ENCODE measurements around the gene NKIRAS1.
A peak's percentile ranks its signal among the peaks of the same experiment; 100 is the strongest.

The NKIRAS1 gene

DNA sequence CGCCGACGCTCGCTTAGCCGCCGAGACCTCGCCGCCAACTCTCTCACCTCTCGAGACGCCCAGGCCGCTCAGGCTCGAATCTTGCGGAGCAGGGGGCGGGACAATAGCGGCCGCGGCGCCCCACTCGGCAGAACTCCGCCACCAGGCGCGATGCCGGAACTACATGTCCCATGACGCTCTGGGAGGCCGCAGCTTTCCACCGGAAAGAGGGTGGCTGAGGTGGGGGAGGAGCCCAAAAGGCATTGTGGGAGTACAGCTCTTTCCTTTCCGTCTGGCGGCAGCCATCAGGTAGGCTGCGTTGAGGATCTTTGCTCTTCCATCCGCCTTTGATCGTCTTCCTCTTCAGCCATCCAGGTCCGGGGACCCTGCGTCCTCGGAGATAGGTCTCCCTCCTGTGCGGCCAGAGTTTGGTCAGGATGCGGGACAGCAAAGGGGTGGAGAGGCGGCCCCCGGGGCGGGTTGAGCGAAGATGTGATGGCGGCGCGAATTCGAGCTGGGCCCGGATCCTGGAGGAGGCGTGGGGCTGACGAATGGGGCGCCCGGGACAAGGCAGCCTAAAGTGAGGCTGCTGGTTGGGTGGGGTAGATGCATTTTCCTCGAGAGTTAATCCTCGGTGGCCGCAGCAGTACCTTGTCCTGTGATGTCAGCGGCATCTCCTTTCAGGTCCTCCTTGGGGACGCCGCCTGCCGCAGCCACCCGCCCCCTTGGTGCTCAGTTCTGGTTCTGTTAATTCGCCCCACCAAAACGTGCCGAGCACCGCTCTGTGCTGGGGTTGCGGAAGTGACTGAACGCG lies at the start of gene NKIRAS1, which contains the start of gene RPL15:
TSS of gene NKIRAS1 (minus strand) at position 105 of the 793 bp plus-strand sequence. CDS start 6,086 bp downstream, outside the sequence.
TSS of gene RPL15 (plus strand) at position 247 of the 793 bp plus-strand sequence. CDS start 728 bp downstream, outside the sequence.
- DNase-seq, result peak; percentile 98

DNA sequence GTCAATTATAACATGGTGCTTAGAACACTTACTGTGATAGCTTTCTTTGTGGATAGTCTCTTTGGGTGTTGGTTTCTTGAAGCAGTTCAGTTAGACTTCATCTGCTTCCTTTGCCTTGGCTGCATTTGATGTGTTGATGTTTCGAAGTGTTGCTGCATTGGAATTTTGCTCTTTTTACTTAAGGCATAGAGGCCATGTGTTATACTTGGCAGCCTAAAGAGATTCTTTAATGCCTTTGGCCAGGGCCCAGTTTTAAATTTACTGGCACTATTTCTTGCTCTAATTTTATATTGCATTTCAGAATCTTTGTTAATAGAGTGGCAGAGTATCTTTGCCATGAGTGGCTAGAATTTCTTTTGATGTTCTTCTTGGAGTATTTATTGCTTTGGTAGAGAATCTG lies 49.5 kb upstream of the NKIRAS1 start:
- DNase-seq, result peak; percentile 74

DNA sequence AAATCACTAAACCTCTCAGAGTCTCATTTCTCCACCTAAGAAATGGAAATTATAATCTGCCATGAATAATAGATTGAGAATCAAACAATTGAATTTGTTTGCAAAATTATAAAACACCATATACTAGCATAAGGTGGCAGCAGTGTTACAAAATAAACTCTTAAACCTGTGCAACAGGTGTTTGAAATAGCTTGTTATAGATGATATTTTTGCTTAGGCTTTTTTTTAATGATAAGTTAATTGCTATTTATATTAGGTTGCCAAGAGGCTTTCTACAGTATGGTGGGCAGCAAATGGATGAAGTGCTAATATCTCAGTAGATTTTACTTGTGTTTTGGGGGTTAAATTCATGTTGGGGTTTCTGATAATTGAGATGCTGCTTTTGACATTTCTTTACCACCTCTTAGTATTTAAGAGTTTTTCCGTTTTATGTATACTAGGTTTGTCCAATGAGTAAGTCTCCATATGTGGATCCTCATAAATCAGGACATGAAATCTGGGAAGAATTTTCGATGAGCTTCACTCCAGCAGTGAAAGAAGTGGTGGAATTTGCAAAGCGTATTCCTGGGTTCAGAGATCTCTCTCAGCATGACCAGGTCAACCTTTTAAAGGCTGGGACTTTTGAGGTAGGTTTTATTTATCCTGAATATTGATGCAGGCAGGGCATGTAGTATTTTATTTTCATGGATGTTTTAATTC lies 47.9 kb upstream of the NKIRAS1 start:
- DNase-seq, result peak; percentile 39

DNA sequence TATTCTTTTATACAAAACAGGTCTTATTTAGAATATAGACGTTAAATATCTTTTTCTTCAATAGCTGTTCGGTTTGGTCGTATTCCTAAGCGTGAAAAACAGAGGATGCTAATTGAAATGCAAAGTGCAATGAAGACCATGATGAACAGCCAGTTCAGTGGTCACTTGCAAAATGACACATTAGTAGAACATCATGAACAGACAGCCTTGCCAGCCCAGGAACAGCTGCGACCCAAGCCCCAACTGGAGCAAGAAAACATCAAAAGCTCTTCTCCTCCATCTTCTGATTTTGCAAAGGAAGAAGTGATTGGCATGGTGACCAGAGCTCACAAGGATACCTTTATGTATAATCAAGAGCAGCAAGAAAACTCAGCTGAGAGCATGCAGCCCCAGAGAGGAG lies 45.1 kb upstream of the NKIRAS1 start:
- no peak for DNase-seq

DNA sequence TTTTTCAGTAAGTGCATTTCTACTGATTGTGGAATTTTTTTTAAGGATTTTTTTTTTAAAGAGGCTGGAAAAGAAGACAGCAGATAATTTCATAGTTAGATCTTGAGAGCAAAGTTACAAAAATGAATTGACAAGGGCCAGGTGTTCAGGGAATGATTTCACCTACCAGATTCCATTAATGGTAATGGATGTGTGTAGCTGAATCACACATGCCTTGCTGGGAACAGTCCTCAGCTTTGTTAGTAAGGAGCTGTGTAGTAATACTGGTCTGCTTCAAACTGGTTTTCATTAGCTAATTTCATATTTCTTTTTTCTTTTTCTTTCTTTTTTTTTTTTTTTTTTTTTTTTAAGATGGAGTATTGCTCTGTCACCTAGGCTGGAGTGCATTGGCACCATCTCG lies 44.3 kb upstream of the NKIRAS1 start:
- DNase-seq, result no peak

GRCh38 chr3:23960649-23961048 lies 43.9 kb upstream of the NKIRAS1 start:
- DNase-seq, result no peak

DNA sequence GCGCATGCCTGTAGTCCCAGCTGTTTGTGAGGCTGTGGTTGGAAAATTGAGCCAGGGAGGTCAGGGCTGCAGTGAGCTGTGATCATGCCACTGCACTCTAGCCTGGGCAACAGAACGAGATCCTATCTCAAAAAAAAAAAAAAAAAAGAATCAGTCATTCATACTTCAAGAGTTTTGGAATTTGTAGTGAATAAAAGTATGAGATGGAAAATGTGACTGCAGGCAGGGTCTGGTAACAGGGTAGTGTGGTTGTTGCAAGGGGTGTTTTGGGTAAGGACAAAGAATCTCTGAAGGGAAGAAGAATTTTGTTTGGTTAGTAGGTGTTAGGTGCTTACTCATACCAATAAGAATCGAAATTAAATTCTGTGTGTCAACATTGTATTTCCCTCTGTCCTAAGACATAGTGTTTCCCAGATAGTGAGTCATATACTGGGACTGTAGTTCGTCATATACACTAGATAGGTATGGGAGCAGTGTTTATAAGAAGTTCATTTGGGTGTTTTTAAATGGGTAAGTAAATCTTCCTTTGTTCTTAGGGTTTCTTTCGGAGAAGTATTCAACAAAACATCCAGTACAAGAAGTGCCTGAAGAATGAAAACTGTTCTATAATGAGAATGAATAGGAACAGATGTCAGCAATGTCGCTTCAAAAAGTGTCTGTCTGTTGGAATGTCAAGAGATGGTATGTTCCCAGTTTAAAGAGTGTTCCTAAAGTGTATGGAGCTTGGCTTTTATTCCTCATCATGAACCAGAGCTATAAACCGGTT lies 42.5 kb upstream of the NKIRAS1 start:
- DNase-seq, result peak; percentile 92

- DNase-seq, result no peak
Observed at GRCh38 chr3:23956701-23957100, 39.9 kb upstream of the NKIRAS1 start.

DNA sequence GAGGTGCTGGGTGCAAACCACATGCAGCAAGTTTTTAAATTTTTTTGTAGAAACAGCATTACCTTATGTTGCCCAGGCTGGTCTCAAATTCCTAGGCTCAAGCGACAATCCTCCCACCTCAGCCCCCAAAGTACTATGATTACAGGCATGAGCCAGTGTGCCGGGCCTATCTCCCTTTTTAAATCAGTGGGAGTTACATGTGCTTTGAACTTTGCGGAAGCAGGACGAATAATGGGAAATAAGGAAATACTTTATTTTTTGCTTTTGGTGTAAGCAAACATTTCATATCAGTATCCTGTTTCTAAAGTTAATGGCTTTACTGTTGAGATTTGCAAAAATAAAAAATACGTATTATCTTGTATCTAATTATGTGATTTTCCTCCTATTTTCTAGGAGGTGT lies 37.4 kb upstream of the NKIRAS1 start:
- DNase-seq, result no peak

DNA sequence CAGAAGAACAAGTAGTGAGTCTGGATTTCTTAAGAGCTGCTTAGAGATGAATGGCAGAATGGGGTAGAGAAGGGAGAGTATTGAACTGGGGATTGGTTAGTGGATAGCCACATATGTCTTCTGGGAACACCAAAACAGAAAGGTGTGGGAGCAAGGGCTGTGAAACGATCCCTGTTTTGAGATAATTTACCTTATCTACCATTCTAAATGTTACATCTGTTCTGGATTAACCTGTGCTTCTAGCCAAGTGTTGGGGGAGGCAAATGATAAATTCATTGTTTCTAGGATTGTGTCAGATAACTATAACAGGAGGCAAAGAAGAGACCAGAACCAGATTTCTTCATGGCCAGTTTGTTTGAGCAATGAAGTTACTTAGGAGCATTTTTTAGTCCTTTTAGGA lies 36.7 kb upstream of the NKIRAS1 start:
- DNase-seq, result no peak

- DNase-seq, result no peak
Observed at GRCh38 chr3:23952646-23953045, 35.9 kb upstream of the NKIRAS1 start.

- no peak for DNase-seq
Observed at GRCh38 chr3:23950293-23950692, 33.5 kb upstream of the NKIRAS1 start.

DNA sequence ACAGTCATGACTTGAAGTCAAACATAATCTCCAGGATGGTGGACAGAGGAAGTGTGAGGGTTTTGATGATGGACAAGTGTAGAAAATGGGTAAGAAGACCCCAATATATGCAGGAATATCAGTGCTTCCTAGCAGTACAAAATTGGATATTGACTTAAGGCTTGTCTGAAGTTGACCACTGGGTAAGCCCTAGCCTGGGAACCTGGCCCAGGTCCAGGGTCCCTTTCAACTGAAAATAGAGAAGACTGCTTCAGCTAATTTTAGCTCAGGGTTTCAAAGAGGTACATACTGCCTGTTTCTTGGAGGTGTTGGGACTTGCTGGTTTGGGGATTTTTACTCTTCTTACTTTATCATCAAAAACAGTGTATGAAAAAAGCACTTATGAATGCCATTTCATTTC lies 33.0 kb upstream of the NKIRAS1 start:
- DNase-seq, result no peak

- peak; percentile 34 for DNase-seq
Observed at GRCh38 chr3:23948761-23949160, 32.0 kb upstream of the NKIRAS1 start.

GRCh38 chr3:23945913-23946687 lies 29.3 kb upstream of the NKIRAS1 start:
- peak; percentile 98 for DNase-seq

- no peak for DNase-seq
Observed at GRCh38 chr3:23945663-23945912, 28.8 kb upstream of the NKIRAS1 start.

DNA sequence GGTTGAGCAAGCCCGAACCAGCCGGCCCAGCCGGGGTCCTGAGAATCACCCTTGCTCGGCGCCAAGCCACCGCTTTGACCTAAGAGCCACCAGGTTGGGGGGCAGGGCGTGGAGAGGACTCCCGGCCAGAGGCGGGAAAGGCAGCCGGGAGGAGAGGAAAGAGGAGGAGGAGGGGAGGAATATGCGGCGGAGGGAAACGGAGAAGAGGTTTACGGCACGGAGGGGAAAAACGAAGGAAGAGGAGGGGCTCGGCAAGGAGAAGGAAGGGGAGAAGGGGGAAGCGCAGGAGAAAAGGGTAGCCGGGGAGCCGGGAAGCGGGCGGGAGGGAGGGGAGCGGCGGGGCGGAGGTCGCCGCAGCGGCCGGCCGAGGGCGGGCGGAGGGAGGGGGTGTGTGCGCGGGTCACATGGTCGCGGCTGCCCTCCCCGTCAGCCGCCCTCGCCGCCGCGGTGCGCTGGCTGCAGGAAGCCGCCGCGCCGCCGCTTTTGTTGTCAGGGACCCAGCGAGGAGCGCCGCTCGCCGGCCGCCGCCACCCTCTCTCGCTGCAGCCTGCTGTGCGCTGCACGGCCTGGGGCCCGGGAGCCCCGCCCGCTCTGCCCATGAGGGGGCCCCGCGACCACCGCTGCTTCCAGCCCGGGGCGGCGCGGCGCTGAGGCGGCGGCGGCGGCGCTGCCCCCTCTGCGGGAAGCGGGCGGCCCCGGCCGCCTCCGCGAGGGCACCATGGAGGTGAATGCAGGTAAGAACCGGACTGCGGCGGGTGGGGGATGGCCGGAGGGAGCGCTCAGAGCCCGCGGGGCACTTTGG lies 28.3 kb upstream of the NKIRAS1 start, which contains the start of gene NR1D2:
TSS of gene NR1D2 (plus strand) at position 426 of the 802 bp plus-strand sequence. CDS start at position 719, 293 bp downstream.
- DNase-seq, result peak; percentile 88

- no peak for DNase-seq
Observed at GRCh38 chr3:23944007-23944783, 27.4 kb upstream of the NKIRAS1 start.

- no peak for DNase-seq
Observed at GRCh38 chr3:23942546-23942945, 25.8 kb upstream of the NKIRAS1 start.

GRCh38 chr3:23941440-23941839 lies 24.6 kb upstream of the NKIRAS1 start:
- no peak for DNase-seq

DNA sequence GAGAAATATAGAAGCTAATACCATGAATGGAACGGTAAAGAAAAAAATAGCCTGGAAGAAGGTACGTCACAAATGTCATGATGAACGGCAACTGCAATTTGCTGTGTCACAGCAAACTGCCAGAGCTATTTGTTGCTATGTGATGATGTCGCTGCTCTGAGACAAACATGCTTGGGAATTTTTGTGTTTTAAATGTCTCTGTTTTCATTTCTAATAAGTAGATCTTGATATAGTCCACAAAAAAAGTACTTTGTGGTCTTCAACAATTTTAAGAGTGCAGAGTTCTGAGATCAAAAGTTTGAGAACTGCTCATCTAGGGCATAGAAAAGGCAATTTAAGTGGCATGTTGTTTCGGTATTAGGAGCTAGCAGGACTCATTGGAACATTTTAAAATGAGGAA lies 24.0 kb upstream of the NKIRAS1 start:
- DNase-seq, result no peak

Data from fibroblast of skin of right biceps (primary cell).